Measurements from ENCODE around the gene ADGRB3.
"Not testable (repeated sequence)": the region's sequence is repeated elsewhere in the genome, so short reads cannot be mapped to it uniquely, and the experiment has no call there.

ADGRB3 gene

GRCh38 chr6:68653706-68654089 is 18.6 kb downstream of the ADGRB3 start:
- in situ Hi-C loops (cut with MboI; ENCODE audit: low sequenced_read_pairs), result no loop called here
- no peaks in the 10 kb centered on the region for H3K27me3 ChIP-seq (ENCODE audit: low read depth)
- no peaks in the 10 kb centered on the region for H3K9me3 ChIP-seq
- H3K36me3 ChIP-seq (replicated peaks), result no peaks in the 10 kb centered on the region
- no peaks in the 10 kb centered on the region for H3K4me1 ChIP-seq
- H3K4me3 ChIP-seq, result no peak overlapping the region
- DNase-seq (ENCODE audit: low spot score in 2 of 2), result no peak

DNA sequence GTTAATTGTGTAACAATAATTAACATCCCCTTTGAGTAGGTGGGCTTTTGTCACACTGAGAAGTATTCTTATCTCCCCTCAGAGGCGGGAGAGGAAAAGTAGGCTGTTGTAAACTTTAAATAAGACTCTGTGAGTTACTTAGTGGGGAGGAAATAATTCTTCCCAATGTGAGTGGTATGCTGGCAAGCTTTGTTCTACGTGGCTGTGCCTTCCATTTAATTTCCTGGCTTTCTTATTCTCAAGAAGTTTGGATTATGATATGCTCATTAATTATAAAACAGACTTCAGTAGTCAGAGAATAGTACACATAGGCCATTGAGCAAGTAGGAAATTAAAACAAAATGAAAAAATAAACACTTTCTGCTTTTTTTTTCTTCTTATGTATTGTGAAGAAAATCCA is 19.1 kb downstream of the ADGRB3 start:
- DNase-seq (ENCODE audit: low spot score in 2 of 2), result no peak
- Histone ChIP-seq H3K4me3 (no peak overlapping the region), H3K27me3 (ENCODE audit: low read depth) (no peaks in the 10 kb centered on the region), H3K4me1 (no peaks in the 10 kb centered on the region), H3K36me3 (replicated peaks) (no peaks in the 10 kb centered on the region), H3K9me3 (no peaks in the 10 kb centered on the region)
- in situ Hi-C loops (cut with MboI; ENCODE audit: low sequenced_read_pairs), result no loop called here

DNA sequence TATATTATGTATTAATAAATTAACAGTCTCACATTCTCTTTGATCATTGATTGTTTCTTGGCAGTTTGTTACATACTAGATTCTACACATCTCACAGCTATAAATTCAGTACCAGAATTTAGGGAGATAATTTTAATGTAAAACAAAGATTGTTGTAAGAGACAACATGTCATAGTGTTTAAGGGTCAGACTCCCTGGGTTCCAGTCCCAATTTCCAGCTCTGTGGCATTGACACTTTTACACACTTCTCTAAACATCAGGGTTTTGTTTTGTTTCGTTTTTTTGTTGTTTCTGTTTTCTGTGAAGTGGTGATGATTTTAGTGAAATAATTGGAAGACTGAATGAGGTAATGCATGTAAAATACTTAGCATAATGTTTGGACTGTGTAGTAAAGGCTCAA is 19.9 kb downstream of the ADGRB3 start:
- no peaks in the 10 kb centered on the region for H3K27me3 ChIP-seq (ENCODE audit: low read depth)
- H3K36me3 ChIP-seq (replicated peaks), result no peaks in the 10 kb centered on the region
- in situ Hi-C loops (cut with MboI; ENCODE audit: low sequenced_read_pairs), result no loop called here
- H3K4me1 ChIP-seq, result no peaks in the 10 kb centered on the region
- no peak for DNase-seq (ENCODE audit: low spot score in 2 of 2)
- H3K4me3 ChIP-seq, result no peak overlapping the region
- no peaks in the 10 kb centered on the region for H3K9me3 ChIP-seq

DNA sequence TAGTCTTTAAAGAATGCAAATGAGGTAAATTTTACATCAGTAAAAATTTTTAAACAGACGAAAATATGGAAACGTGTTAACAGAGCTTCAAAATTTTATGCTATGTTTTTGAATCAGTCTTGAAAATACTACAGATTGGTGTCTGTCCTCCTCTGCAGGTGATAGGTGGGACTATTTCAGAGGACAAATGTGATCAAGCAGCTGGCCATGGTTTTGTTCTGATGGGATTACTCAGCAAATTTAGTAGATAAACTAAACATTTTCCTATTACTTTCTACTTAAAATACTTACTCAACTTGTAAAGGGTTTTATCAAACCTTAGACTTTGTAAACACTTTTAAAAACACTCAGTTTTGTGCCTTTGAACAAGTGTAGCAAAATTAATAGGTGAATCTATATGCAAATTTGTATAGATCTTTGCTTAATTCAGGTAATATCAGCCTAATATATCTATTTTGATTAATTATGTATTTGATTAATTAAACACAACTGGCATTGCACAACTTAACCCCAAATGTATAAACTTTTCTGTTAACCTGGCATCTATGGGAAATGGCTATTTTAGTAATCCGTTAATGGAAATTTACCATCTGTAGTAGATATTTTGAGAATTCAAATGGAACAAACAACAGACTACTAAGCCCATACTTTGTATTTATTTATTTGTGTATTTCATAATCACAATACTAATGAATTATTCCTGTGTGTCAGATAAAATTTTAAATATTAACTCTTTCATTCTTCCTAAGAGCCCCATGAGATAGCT is 22.5 kb downstream of the ADGRB3 start:
- in situ Hi-C loops (cut with MboI; ENCODE audit: low sequenced_read_pairs), result no loop called here
- DNase-seq (ENCODE audit: low spot score in 2 of 2), result no peak

DNA sequence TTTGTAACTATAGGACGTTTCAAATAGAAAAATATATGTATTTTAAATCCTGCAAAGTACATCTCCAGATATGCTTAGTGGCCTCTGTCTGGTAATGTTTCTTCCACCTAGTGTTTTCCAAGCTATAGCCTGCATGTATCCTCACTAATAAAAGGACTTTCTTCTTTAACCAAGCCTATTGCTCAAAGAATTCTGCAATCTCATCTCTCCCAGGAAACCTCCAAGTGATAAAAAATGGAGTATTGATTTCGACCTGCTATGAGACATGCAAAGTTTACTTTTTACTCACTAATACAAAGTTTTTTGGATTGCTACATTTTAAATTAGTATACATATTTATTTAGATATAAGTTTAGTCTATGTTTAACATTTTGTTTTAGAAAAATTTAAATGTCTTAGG is 23.3 kb downstream of the ADGRB3 start:
- Histone ChIP-seq H3K36me3 (replicated peaks) (no peaks in the 10 kb centered on the region), H3K9me3 (no peaks in the 10 kb centered on the region), H3K4me1 (no peaks in the 10 kb centered on the region), H3K4me3 (no peak overlapping the region), H3K27me3 (ENCODE audit: low read depth) (no peaks in the 10 kb centered on the region)
- no peak for DNase-seq (ENCODE audit: low spot score in 2 of 2)
- in situ Hi-C loops (cut with MboI; ENCODE audit: low sequenced_read_pairs), result no loop called here

More for the DNA sequence above, 22.5 kb downstream of the ADGRB3 start:
- Histone ChIP-seq H3K4me1 (no peaks in the 10 kb centered on the region), H3K27me3 (ENCODE audit: low read depth) (no peaks in the 10 kb centered on the region), H3K9me3 (no peaks in the 10 kb centered on the region), H3K4me3 (no peak overlapping the region), H3K36me3 (replicated peaks) (no peaks in the 10 kb centered on the region)

GRCh38 chr6:68673255-68673654 is 38.2 kb downstream of the ADGRB3 start:
- Histone ChIP-seq H3K27me3 (ENCODE audit: low read depth) (no peaks in the 10 kb centered on the region), H3K4me1 (no peaks in the 10 kb centered on the region), H3K4me3 (no peak overlapping the region), H3K9me3 (no peaks in the 10 kb centered on the region), H3K36me3 (replicated peaks) (no peaks in the 10 kb centered on the region)
- in situ Hi-C loops (cut with MboI; ENCODE audit: low sequenced_read_pairs), result no loop called here
- no peak for DNase-seq (ENCODE audit: low spot score in 2 of 2)

GRCh38 chr6:68675548-68675947 is 40.5 kb downstream of the ADGRB3 start:
- Histone ChIP-seq H3K36me3 (replicated peaks) (no peaks in the 10 kb centered on the region), H3K4me1 (no peaks in the 10 kb centered on the region), H3K4me3 (no peak overlapping the region), H3K9me3 (no peaks in the 10 kb centered on the region), H3K27me3 (ENCODE audit: low read depth) (no peaks in the 10 kb centered on the region)
- no peak for DNase-seq (ENCODE audit: low spot score in 2 of 2)
- in situ Hi-C loops (cut with MboI; ENCODE audit: low sequenced_read_pairs), result no loop called here

DNA sequence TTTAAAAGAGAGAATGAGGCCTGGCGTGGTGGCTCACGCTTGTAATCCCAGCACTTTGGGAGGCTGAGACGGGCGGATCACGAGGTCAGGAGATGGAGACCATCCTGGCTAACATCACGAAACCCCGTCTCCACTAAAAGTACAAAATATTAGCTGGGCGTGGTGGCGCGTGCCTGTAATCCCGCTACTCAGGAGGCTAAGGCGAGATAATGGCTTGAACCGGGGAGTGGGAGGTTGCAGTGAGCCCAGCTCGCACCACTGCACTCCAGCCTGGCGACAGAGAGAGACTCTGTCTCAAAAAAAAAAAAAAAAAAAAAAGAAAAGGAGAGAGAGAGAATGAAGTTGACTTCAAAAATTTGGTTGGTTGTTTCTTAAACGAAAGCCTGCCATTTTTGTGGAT is 41.0 kb downstream of the ADGRB3 start:
- in situ Hi-C loops (cut with MboI; ENCODE audit: low sequenced_read_pairs); H3K4me1 ChIP-seq; H3K9me3 ChIP-seq; H3K36me3 ChIP-seq (replicated peaks); DNase-seq (ENCODE audit: low spot score in 2 of 2); H3K4me3 ChIP-seq; H3K27me3 ChIP-seq (ENCODE audit: low read depth): not testable (repeated sequence)

- Histone ChIP-seq H3K4me3 (no peak overlapping the region), H3K4me1 (no peaks in the 10 kb centered on the region), H3K9me3 (no peaks in the 10 kb centered on the region), H3K27me3 (ENCODE audit: low read depth) (no peaks in the 10 kb centered on the region), H3K36me3 (replicated peaks) (no peaks in the 10 kb centered on the region)
- in situ Hi-C loops (cut with MboI; ENCODE audit: low sequenced_read_pairs), result no loop called here
- DNase-seq (ENCODE audit: low spot score in 2 of 2), result no peak
These were observed 42.0 kb downstream of the ADGRB3 start for GRCh38 chr6:68677058-68677457.

DNA sequence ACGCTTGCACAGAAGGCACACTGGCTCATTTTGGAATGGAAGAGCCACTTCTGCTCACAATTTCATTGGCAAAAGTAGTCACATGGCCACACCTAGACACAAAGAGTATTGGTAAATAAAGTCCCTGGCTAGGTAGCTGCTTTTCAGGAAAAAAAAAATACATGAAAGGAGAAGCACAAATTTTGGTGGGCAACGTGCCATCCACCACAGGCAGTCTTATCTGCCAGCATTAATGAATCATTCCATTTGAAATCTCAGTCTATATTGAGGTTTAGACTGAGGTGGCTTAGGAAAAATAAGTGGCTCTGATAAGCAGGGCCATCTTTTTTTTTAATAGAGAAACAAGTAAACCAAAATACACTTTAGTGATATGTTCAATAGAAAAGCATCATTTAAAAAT is 44.3 kb downstream of the ADGRB3 start:
- H3K9me3 ChIP-seq, result no peaks in the 10 kb centered on the region
- in situ Hi-C loops (cut with MboI; ENCODE audit: low sequenced_read_pairs), result no loop called here
- no peak for DNase-seq (ENCODE audit: low spot score in 2 of 2)
- no peak overlapping the region for H3K4me3 ChIP-seq
- no peaks in the 10 kb centered on the region for H3K27me3 ChIP-seq (ENCODE audit: low read depth)
- H3K36me3 ChIP-seq (replicated peaks), result no peaks in the 10 kb centered on the region
- no peaks in the 10 kb centered on the region for H3K4me1 ChIP-seq

GRCh38 chr6:68680264-68680663 is 45.2 kb downstream of the ADGRB3 start:
- H3K27me3 ChIP-seq (ENCODE audit: low read depth), result no peaks in the 10 kb centered on the region
- H3K9me3 ChIP-seq, result no peaks in the 10 kb centered on the region
- no peaks in the 10 kb centered on the region for H3K36me3 ChIP-seq (replicated peaks)
- no peak for DNase-seq (ENCODE audit: low spot score in 2 of 2)
- in situ Hi-C loops (cut with MboI; ENCODE audit: low sequenced_read_pairs), result no loop called here
- no peak overlapping the region for H3K4me3 ChIP-seq
- H3K4me1 ChIP-seq, result no peaks in the 10 kb centered on the region

- H3K27me3 ChIP-seq (ENCODE audit: low read depth), result no peaks in the 10 kb centered on the region
- H3K36me3 ChIP-seq (replicated peaks), result no peaks in the 10 kb centered on the region
- H3K4me3 ChIP-seq, result no peak overlapping the region
- H3K9me3 ChIP-seq, result no peaks in the 10 kb centered on the region
- H3K4me1 ChIP-seq, result no peaks in the 10 kb centered on the region
- DNase-seq (ENCODE audit: low spot score in 2 of 2), result no peak
- in situ Hi-C loops (cut with MboI; ENCODE audit: low sequenced_read_pairs), result no loop called here
These were observed 54.8 kb downstream of the ADGRB3 start for GRCh38 chr6:68689910-68690309.

DNA sequence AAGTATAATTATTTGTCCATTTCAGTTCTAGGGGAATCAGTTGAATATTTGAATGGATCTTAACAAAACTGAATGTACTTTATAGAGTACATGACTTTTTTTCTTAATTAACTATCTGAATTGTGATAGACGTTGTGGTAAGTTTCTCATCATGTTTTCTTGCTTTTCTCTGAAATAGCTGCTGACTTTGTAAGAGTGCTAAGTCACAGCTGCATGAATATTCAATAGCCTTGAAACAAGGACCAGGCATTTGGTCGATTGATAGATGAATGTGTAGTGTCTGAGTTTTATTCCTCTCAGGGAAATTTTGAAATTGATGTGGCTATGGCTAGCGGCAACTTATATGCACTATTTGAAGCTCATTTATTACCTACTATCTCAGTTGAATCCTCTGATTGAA is 56.0 kb downstream of the ADGRB3 start:
- in situ Hi-C loops (cut with MboI; ENCODE audit: low sequenced_read_pairs), result no loop called here
- Histone ChIP-seq H3K36me3 (replicated peaks) (no peaks in the 10 kb centered on the region), H3K4me1 (no peaks in the 10 kb centered on the region), H3K27me3 (ENCODE audit: low read depth) (no peaks in the 10 kb centered on the region), H3K4me3 (no peak overlapping the region), H3K9me3 (no peaks in the 10 kb centered on the region)
- no peak for DNase-seq (ENCODE audit: low spot score in 2 of 2)

- Histone ChIP-seq H3K4me1 (0 out of 2 replicates have a peak, but pooled peaks cover 4% of the 10 kb centered on the region), H3K4me3 (no peak overlapping the region), H3K36me3 (replicated peaks) (no peaks in the 10 kb centered on the region), H3K9me3 (no peaks in the 10 kb centered on the region), H3K27me3 (ENCODE audit: low read depth) (no peaks in the 10 kb centered on the region)
- DNase-seq (ENCODE audit: low spot score in 2 of 2), result no peak
- in situ Hi-C loops (cut with MboI; ENCODE audit: low sequenced_read_pairs), result no loop called here
These were observed 58.2 kb downstream of the ADGRB3 start for GRCh38 chr6:68693271-68693670.

- 0 out of 2 replicates have a peak, but pooled peaks cover 4% of the 10 kb centered on the region for H3K4me1 ChIP-seq
- H3K27me3 ChIP-seq (ENCODE audit: low read depth), result no peaks in the 10 kb centered on the region
- DNase-seq (ENCODE audit: low spot score in 2 of 2), result no peak
- H3K9me3 ChIP-seq, result no peaks in the 10 kb centered on the region
- in situ Hi-C loops (cut with MboI; ENCODE audit: low sequenced_read_pairs), result no loop called here
- H3K4me3 ChIP-seq, result no peak overlapping the region
- no peaks in the 10 kb centered on the region for H3K36me3 ChIP-seq (replicated peaks)
These were observed 60.3 kb downstream of the ADGRB3 start for GRCh38 chr6:68695403-68695802.

Data from HAP-1 (cell line).